C4-2B (cell line): ENCODE data around the gene NKAP.

Experiments used
- ZFX ChIP-seq: fragments of 450-650 bp; IDR thresholded peaks from 2 replicates; pipeline ENCODE4 v1.6.1; 2017
- TF ChIP-seq, protein P1 (sequence below): fragments of 450-650 bp; conservative IDR thresholded peaks from 2 replicates; pipeline ENCODE4 v1.5.1; 2017; ENCODE audit warnings: mild to moderate bottlenecking

DNA sequence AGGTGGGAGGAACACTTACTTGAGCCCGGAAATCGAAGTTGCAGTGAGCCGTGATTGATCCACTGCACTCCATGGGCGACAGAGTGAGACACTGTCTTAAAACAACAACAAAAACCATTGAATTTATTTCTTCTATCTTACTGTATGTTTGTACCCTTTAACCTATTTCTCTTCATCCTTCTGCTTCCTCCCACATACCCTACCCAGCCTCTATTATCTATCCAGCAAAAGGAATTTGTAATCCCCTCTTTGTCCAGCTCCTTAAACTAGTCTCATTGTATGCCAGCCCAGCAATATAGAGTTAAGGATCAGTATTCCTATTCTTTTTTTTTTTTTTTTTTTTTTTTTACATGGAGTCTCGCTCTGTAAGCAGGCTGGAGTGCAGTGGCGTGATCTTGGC, 1.9 kb upstream of the NKAP start:
- TF ChIP-seq, protein P1, sequence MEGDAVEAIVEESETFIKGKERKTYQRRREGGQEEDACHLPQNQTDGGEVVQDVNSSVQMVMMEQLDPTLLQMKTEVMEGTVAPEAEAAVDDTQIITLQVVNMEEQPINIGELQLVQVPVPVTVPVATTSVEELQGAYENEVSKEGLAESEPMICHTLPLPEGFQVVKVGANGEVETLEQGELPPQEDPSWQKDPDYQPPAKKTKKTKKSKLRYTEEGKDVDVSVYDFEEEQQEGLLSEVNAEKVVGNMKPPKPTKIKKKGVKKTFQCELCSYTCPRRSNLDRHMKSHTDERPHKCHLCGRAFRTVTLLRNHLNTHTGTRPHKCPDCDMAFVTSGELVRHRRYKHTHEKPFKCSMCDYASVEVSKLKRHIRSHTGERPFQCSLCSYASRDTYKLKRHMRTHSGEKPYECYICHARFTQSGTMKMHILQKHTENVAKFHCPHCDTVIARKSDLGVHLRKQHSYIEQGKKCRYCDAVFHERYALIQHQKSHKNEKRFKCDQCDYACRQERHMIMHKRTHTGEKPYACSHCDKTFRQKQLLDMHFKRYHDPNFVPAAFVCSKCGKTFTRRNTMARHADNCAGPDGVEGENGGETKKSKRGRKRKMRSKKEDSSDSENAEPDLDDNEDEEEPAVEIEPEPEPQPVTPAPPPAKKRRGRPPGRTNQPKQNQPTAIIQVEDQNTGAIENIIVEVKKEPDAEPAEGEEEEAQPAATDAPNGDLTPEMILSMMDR: no peak
- no peak for TF ChIP-seq ZFX
